Measurements from ENCODE around the gene LAS1L. TPM values are rescaled to one million over a fixed set of nuclear protein-coding genes. Genes with fewer than 3 reads are reported as not detected.

LAS1L gene
- total and polyA plus RNA-seq, 9 of the 15 experiments (the other 6 are each of a cell fraction or from before 2014, with no cell fraction given), result 43.3 to 119 (median 86.4) TPM

DNA sequence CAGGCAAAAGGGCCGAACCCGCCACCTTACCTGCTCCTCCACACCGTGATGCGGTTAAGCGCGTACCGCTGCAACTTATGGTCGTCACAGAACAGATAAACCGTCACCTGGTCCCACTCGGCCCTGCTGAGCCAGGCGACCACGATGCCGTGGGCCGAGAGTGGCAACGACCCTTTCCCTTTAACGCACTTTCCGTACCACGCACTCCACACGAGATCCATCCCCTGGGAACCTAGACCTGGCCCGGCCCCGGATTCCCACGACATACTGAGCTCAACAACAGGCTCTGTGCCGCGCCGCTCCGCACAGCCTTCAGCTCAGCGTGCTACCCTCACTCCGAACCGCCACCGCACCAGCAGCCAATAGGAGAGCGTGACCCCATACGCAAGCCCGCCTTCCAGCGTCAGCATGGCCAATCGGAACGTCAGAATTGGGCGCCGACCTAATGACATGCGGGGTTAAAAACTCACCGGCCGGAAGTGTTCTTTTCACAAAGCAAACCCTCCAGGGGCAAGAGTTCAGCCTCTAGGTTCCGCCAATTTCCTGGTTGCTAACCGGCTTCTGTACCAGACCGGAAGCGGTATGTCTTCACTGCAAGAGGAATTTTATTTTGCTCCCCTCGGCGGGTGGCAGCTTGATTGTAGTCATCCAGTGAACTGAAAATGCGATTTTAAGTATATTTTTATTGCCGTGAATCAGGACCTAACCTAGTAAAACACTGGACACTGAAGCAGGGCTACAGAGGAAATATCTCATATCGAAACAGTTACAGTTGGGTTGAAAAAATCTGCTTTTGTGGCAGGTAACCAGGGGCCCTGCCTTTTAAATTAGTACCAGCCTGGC is at the start of gene LAS1L (continued):
- TF ChIP-seq YY1 (IDR thresholded peaks at IDR 0.05; ENCODE audit: borderline replicate concordance in 1 of 3, control insufficient read depth in 1 of 3, extremely low read depth in 1 of 3, insufficient read depth in 3 of 3, insufficient read length in 1 of 3, insufficient replicate concordance in 2 of 3, low read depth in 1 of 3, low read length in 2 of 3) (peak in 1 of 3 experiments; percentile 58), HCFC1 (IDR thresholded peaks at IDR 0.05; ENCODE audit: low read depth, low read length) (peak; percentile 88), E2F8 (IDR thresholded peaks at IDR 0.05; ENCODE audit: low read depth, partially characterized antibody) (peak; percentile 89), GTF2E2 (tag; IDR thresholded peaks at IDR 0.05) (peak; percentile 79; the same call in 1 of the 2 replicates), NFYB (IDR thresholded peaks at IDR 0.05; ENCODE audit: extremely low read depth, insufficient read length) (peak; percentile 61), POLR2A (conservative IDR thresholded peaks at IDR 0.05) (peak; percentile 90), DNMT1 (IDR thresholded peaks at IDR 0.05) (no peak), FOS (IDR thresholded peaks at IDR 0.05; ENCODE audit: extremely low read depth, insufficient read length) (peak; percentile 84), TAF9B (IDR thresholded peaks at IDR 0.05; ENCODE audit: partially characterized antibody) (peak; percentile 73), ZKSCAN1 (IDR thresholded peaks at IDR 0.05; ENCODE audit: low read depth, low read length) (peak; percentile 27; the same call in 1 of the 2 replicates), C11orf30 (IDR thresholded peaks at IDR 0.05; ENCODE audit: low read depth) (peak; percentile 96), ERF (CRISPR knock-in tag; IDR thresholded peaks at IDR 0.05) (no peak)
- TF ChIP-seq, protein P1, sequence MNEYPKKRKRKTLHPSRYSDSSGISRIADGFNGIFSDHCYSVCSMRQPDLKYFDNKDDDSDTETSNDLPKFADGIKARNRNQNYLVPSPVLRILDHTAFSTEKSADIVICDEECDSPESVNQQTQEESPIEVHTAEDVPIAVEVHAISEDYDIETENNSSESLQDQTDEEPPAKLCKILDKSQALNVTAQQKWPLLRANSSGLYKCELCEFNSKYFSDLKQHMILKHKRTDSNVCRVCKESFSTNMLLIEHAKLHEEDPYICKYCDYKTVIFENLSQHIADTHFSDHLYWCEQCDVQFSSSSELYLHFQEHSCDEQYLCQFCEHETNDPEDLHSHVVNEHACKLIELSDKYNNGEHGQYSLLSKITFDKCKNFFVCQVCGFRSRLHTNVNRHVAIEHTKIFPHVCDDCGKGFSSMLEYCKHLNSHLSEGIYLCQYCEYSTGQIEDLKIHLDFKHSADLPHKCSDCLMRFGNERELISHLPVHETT (CRISPR knock-in tag; conservative IDR thresholded peaks at IDR 0.05 in 1 of 2, IDR thresholded peaks at IDR 0.05 in 1 of 2), result peak in 1 of 2 experiments; percentile 75; a peak in 2 of 4 replicates
- TF ChIP-seq, protein P2, sequence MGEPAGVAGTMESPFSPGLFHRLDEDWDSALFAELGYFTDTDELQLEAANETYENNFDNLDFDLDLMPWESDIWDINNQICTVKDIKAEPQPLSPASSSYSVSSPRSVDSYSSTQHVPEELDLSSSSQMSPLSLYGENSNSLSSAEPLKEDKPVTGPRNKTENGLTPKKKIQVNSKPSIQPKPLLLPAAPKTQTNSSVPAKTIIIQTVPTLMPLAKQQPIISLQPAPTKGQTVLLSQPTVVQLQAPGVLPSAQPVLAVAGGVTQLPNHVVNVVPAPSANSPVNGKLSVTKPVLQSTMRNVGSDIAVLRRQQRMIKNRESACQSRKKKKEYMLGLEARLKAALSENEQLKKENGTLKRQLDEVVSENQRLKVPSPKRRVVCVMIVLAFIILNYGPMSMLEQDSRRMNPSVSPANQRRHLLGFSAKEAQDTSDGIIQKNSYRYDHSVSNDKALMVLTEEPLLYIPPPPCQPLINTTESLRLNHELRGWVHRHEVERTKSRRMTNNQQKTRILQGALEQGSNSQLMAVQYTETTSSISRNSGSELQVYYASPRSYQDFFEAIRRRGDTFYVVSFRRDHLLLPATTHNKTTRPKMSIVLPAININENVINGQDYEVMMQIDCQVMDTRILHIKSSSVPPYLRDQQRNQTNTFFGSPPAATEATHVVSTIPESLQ (CRISPR knock-in tag; IDR thresholded peaks at IDR 0.05), result no peak
- TF ChIP-seq, protein P3, sequence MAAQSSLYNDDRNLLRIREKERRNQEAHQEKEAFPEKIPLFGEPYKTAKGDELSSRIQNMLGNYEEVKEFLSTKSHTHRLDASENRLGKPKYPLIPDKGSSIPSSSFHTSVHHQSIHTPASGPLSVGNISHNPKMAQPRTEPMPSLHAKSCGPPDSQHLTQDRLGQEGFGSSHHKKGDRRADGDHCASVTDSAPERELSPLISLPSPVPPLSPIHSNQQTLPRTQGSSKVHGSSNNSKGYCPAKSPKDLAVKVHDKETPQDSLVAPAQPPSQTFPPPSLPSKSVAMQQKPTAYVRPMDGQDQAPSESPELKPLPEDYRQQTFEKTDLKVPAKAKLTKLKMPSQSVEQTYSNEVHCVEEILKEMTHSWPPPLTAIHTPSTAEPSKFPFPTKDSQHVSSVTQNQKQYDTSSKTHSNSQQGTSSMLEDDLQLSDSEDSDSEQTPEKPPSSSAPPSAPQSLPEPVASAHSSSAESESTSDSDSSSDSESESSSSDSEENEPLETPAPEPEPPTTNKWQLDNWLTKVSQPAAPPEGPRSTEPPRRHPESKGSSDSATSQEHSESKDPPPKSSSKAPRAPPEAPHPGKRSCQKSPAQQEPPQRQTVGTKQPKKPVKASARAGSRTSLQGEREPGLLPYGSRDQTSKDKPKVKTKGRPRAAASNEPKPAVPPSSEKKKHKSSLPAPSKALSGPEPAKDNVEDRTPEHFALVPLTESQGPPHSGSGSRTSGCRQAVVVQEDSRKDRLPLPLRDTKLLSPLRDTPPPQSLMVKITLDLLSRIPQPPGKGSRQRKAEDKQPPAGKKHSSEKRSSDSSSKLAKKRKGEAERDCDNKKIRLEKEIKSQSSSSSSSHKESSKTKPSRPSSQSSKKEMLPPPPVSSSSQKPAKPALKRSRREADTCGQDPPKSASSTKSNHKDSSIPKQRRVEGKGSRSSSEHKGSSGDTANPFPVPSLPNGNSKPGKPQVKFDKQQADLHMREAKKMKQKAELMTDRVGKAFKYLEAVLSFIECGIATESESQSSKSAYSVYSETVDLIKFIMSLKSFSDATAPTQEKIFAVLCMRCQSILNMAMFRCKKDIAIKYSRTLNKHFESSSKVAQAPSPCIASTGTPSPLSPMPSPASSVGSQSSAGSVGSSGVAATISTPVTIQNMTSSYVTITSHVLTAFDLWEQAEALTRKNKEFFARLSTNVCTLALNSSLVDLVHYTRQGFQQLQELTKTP (IDR thresholded peaks at IDR 0.05; ENCODE audit: low read depth in 1 of 2, partially characterized antibody in 2 of 2), result peak in 1 of 2 experiments; percentile 78
